ENCODE measurements around the gene ZNF576.

GRCh38 chr19:43634872-43635560 lies 38.6 kb downstream of the ZNF576 start:
- TF ChIP-seq SPI1 (IDR thresholded peaks at IDR 0.05; ENCODE audit: borderline replicate concordance, low read depth, low read length) (no peak), ERF (CRISPR knock-in tag; IDR thresholded peaks at IDR 0.05) (no peak), STAT5B (CRISPR knock-in tag; IDR thresholded peaks at IDR 0.05) (no peak)
